NCI-H187 (cell line): ENCODE measurements around the gene KCNAB3.

Experiments used
- DNase-seq, 2 experiments: peaks; one replicate each; lab custom pipeline; 2025; lab: John Stamatoyannopoulos, UW

KCNAB3 gene

DNA sequence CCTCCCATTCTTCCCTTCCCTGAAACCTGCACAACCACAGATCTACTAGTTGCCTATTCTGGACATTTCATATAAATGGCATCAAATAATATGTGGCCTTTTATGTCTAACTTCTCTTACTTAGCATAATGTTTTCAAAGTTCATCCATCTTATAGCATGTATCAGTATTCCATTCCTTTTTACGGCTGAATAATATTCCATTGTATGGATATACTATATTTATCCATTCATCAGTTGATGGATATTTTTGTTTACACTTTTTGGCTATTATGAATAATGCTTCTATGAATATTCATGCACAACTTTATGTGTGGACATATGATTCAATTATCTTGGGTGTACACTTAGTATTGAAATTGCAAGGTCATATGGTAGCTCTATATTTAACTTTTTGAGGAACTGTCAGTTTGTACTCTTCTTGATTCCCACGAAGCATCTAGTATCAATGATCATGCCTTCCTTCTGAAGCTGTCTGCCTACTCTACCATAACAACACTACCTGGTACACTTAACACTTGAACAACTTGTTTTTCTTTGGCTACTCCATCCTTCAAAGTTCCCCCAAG is 53.8 kb downstream of the KCNAB3 start:
- no peak for DNase-seq

DNA sequence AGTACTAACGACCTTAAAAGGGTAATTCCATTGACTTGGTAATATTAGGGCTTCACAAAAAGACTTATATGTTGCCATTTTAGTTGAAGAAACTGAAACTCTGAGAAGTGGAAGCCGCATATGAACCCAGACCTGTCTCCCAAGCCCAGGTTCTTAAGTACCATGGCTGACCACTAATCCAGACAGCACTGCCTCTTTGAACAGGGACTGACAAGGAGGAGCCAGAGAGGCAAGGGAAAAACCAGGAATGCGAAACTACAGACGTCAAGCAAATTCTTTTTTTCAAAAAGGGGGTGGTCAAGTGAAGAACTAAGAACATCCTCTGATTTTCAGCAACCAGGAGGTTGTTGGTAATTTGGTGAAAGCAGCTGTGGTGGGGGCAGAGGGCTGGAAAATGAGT is 56.6 kb downstream of the KCNAB3 start:
- DNase-seq = no peak
